Activated CD4-positive, alpha-beta T cell treated with anti-CD3 and anti-CD28 coated beads for 1 hour (primary cell): ENCODE data around the gene XPA.
"Not testable (repeated sequence)": the region's sequence is repeated elsewhere in the genome, so short reads cannot be mapped to it uniquely, and the experiment has no call there.

Source experiments
- DNase-seq: peaks from one replicate; pipeline ENCODE4 v3.0.0-alpha.2; 2020

The XPA gene

GRCh38 chr9:97703437-97704344 lies 6.6 kb upstream of the XPA start:
- DNase-seq = no peak

GRCh38 chr9:97699824-97700223 lies 2.7 kb upstream of the XPA start:
- not testable (repeated sequence) for DNase-seq

DNA sequence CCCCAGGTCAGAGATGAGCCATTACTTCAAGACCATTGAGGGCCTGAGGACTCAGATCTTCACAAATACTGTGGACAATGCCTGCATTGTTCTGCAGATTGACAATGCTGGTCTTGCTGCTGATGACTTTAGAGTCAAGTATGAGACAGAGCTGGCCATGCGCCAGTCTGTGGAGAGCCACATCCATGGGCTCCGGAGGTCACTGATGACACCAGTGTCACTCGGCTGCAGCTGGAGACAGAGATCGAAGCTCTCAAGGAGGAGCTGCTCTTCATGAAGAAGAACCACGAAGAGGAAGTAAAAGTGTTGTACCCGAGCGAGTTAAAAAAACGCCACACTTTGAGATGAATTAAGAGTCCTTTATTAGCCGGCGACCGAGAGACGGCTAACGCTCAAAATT lies 2.1 kb upstream of the XPA start:
- DNase-seq = not testable (repeated sequence)

DNA sequence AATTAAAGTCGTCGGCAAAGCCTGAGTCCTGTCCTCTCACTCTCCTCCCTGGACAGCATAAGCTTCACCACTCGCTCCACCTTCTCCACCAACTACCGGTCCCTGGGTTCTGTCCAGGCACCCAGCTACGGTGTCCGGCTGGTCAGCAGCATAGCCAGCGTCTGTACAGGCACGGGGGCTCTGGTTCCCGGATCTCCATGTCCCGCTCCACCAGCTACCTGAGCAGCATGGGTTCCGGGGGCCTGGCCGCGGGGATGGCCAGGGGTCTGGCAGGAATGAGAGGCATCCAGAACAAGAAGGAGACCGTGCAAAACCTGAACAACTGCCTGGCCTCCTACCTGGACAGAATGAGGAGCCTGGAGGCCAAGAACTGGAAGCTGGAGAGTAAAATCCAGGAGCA lies 1.7 kb upstream of the XPA start:
- DNase-seq = no peak

GRCh38 chr9:97697837-97698236 lies 697 bp upstream of the XPA start:
- no peak for DNase-seq

DNA sequence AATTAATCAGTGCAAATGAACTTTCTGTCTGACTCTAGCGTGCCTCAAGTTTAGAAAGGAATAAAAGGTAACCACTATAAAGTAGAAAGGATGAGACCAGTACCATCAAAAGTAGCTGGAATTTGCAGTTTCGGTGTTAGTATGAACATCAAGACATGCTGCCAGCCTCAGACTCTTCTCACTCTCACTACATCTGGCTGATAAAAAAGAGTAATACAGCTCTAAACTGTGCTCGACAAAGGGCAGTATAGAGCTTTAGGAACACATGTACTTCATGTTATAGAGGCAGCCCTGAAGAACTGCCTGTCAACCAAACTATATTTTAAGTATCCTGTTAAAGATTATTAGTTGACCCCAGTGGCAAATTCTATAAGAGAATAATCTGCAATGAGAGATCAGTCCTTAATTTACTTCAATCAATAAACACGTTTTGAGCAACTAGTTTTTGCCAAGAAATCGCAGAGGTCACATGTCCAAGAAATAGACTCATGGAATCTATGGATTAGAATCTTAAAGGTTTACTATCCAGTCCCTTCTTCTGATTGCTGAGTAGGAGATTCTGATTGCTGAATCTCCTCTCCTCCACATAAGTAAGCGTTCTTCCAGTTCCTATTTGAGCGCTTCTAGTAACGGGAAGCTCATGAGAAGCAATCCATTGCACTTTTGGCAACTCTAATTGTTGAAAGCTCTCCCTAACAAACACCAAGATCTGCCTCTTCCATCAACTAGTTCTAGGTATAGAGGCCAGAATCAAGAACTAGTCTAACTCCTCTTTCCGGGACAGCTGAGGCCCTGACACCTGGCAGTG lies 941 bp downstream of the XPA start:
- DNase-seq = no peak

DNA sequence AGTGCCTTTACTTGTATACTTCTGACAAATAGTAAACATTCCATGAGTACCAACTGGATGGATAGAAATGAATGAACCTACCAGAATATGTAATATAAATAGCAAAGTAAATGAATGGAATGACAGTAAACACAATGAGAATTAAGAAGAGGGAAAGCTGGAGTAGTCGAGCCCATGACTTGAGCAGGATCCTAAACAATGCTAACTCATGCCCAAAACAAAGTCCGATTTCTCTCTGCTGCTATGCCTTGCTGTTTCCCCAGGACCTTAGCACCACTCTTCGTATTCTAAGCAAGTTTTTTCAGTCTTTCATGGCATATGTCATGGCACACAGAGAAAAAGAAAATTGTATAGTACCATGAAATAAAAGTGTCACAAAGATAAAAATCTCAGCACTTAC lies 1.8 kb downstream of the XPA start:
- DNase-seq = no peak

GRCh38 chr9:97694769-97695168 lies 2.4 kb downstream of the XPA start:
- no peak for DNase-seq

DNA sequence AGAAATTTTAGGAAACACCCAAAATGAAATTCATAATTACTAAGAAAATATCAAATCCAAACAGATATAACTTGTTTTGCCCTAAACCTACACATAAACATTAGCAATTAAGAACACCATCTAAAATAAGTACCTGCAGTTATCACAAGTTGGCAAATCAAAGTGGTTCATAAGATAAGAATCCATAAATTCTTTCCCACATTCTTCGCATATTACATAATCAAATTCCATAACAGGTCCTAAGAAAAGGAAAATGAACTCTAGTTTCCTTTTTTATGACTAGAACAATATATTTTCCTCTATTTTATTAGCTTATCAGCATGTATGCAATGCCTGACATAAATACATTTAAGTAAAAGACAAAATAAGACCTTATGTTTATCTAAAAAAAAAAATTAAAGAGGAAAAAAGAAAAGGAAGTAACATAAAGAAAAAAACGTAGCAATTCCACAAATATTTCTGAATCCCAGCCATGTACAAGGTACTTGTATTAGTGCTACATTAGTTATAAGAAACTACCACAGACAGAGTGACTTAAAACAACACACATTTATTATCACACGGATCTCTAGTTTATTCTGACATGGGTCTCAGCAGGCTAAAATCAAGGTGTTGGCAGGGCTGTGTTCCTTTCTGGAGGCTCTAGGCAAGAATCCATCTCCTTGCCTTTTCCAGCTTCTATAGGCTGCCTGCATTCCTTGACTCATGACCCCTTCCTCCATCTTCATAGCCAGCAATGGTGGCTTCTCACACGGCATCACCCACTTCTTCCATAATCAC lies 7.5 kb downstream of the XPA start:
- DNase-seq = no peak

DNA sequence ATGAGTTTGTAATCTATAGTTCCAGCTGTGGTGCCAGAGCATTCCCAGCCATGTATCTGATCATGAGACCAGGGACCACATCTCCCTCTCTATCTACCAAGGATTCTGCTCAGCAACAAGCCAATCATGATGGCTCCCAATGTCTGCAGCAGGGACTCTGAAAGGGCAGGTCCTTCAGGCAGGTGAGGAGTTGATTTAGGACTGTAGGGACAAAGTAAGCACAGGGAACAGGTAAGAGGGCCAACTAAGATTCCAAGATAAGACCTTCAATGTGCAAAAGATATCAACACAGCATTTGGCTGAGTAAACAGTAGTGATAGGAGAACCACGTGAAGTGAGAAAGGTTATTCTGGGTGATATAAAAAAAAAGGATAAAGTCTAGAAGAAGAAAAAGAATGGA lies 8.5 kb downstream of the XPA start:
- DNase-seq = no peak

DNA sequence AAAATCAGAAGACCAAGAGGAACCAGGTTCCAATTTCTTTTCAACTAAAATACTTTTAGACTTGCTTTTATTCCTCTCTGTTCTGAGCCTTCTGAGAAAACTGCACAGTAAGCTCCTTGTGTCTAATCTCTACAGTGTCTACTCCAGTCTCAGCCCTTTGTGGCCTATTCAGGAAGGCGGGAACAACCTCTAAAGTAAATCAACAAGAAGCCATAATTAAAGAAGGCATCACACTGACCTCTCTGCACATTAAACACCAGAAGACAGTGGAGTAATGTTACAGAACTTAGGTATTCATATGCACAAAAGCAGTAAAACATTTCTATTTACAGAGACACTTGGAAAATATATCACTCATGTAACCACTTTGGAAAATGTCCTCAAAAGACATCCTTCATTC lies 14.9 kb downstream of the XPA start:
- no peak for DNase-seq

- no peak for DNase-seq
Measured at GRCh38 chr9:97675655-97676054, 21.5 kb downstream of the XPA start.

- DNase-seq = no peak
Measured at GRCh38 chr9:97673922-97674321, 23.2 kb downstream of the XPA start.

DNA sequence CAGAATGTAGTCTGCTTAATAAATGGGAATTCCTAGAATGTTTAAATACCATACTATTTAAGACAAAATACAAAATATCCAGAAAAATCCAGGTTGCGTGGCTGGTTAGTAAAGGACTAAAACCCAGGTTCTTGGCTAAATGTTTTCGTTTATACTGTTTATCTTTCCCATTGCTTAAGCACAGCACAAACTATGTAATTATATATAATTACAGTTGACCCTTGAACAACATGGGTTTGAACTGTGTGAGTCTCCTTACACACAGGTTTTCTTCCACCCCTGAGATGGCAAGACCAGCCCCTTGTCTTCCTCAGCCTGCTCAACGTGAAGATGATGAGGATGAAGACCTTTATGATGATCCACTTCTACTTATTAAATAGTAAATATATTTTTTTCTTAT lies 24.7 kb downstream of the XPA start:
- no peak for DNase-seq

DNA sequence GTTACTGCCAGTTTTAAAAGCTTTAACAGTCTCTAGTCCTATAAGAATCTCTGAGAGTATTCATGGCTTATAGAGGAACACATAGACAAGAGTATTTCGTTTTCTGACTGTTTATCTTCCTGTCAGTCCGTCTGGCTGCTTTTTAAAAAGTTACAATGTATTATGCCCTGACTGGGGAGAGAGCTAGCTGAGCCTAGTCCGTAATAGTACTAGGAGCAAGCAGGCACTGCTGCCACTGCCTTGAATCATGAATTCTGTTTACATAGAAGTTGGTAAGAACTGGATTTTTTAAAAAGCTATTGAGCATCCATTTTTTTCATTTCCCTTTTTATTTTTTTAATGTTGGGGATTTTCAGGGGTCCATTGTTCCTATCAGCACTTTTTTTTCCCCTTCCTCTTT lies 26.6 kb downstream of the XPA start:
- DNase-seq = no peak

GRCh38 chr9:97668485-97668884 lies 28.7 kb downstream of the XPA start:
- no peak for DNase-seq

GRCh38 chr9:97666907-97667686 lies 30.0 kb downstream of the XPA start:
- no peak for DNase-seq

DNA sequence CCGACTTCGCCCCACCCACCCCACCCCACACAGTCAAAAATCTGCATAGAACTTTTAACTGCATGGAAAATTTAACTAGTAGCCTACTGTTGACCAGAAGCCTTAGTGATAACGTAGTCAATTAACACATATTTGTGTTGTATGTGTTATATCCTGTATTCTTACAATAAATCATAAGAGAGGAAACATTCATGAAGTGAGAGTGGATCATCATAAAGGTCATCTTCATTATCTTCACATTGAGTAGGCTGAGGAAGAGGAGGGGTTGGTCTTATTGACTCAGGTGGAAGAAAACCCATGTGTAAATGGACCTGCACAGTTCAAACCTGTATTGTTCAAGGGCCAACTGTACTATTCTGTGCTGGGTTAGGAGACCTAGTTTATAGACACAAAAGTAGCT lies 31.4 kb downstream of the XPA start:
- DNase-seq = no peak

DNA sequence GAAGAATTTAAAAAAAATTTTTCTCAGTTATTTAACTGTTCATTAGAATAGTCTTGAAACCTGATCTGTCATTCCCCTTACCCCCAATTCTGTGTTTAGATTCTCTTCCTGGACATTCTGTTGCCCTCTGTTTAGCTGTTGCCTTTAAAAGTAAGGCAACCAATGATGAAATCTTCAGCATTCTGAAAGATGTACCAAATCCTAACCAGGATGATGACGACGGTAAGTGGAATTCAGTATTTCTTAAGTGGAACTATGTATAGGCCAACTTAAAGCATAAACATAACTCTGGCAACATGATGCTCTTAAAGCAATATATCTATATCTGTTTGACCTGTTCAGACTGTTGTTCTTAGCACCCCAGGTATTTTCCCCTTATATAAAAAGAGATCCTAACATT lies 36.3 kb downstream of the XPA start:
- DNase-seq = no peak

DNA sequence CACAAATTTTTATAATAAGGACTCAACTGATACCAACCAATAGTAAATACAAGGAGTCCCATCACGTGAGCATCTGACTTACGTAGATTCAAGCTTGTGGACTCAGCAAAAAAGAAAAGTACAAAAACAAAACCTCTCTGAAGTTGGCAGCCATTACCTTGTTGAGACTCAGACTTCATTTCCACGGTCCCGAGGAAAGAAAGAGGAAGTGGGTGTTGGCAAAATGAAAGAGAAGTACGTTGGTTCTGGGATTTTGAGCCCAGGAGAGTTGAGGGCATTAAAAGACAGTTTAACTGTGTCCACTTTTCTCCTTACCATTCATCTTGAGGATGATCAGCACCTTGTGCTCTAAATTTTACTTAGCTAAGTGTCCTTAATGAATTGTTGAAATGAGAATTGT lies 36.8 kb downstream of the XPA start:
- DNase-seq = no peak

GRCh38 chr9:97659771-97660170 lies 37.4 kb downstream of the XPA start:
- no peak for DNase-seq

DNA sequence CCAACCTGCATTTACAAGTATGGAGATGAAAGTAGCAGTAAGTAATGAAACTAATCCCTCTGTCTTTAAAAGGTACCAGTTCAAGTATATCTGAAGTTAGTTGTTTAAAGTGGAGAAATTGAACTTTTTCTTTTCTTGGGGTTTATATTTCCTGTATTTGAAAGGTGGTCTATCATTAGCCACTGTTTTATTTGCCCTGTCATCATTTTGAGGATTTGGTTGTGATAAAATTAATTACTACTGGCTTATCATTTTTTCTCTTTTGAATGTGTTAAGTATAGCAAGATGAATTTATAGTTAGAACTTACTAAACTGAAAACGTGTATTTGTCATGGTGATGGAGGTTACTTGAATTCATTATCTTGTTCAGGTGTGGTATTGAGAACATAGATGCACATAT lies 38.4 kb downstream of the XPA start:
- DNase-seq = no peak

DNA sequence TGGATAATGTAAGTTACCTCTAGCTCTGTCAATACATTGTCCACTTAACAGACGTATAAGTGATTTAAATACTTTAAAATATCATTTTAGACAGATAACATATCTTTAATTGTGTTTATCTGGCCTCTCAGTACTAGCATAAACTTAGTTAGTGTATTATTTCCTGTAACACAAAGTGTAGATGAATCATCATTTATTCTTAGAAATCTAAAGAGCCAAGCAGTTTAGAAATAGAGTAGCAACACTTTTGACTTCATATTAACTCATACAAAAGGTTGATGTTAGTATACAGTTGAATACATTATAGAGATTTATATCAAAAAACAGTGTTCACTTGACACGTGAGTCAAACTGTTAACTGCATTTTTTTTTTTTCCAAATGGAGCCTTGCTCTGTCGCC lies 45.5 kb downstream of the XPA start:
- no peak for DNase-seq
